DOHH2 (cell line): ENCODE measurements around the gene CNTNAP5.

Experiments used
- H3F3A ChIP-seq: fragments of 200-600 bp; sonication (generic), shearing (Covaris generic); 2 replicates; pipeline ENCODE4 v1.6.0; 2016; ENCODE audit warnings: antibody characterized with exemption, mild to moderate bottlenecking; ENCODE audit not compliant: control insufficient read depth, insufficient read depth
- H3K27ac ChIP-seq: fragments of 200-600 bp; sonication (generic); 2 replicates; pipeline ENCODE4 v1.5.1; 2014; ENCODE audit warnings: low read depth, mild to moderate bottlenecking, low read length, moderate library complexity
- H3K27me3 ChIP-seq: fragments of 200-600 bp; sonication (generic); 2 replicates; pipeline ENCODE4 v1.6.1; 2014; ENCODE audit warnings: mild to moderate bottlenecking, low read length, mixed read lengths; ENCODE audit not compliant: control insufficient read depth
- H3K36me3 ChIP-seq: fragments of 200-600 bp; sonication (generic); 2 replicates; pipeline ENCODE4 v1.6.1; 2014; ENCODE audit warnings: mild to moderate bottlenecking, low read length, moderate library complexity, mixed read lengths; ENCODE audit not compliant: control insufficient read depth
- H3K4me1 ChIP-seq: fragments of 200-600 bp; sonication (generic); 2 replicates; pipeline ENCODE4 v1.6.1; 2014; ENCODE audit warnings: mild to moderate bottlenecking, low read length, mixed read lengths; ENCODE audit not compliant: control insufficient read depth
- H3K4me2 ChIP-seq: fragments of 200-600 bp; sonication (generic); 2 replicates; pipeline ENCODE4 v1.6.0; 2014; ENCODE audit warnings: mild to moderate bottlenecking, low read length, moderate library complexity
- H3K4me3 ChIP-seq: fragments of 200-600 bp; sonication (generic); 2 replicates; pipeline ENCODE4 v1.5.1; 2014; ENCODE audit warnings: mild to moderate bottlenecking, low read length, mixed read lengths
- H3K79me2 ChIP-seq: fragments of 200-600 bp; sonication (generic); 2 replicates; pipeline ENCODE4 v1.6.1; 2014; ENCODE audit warnings: mild to moderate bottlenecking, low read length, mixed read lengths; ENCODE audit not compliant: control insufficient read depth
- H3K9me2 ChIP-seq: fragments of 200-600 bp; sonication (generic); replicated peaks from 2 replicates; pipeline ENCODE4 v1.6.1; 2014; ENCODE audit warnings: mild to moderate bottlenecking, low read length, mixed read lengths; ENCODE audit not compliant: control insufficient read depth
- H3K9me3 ChIP-seq: fragments of 200-600 bp; sonication (generic); 2 replicates; pipeline ENCODE4 v1.6.1; 2014; ENCODE audit warnings: antibody characterized with exemption, low read length, mixed read lengths; ENCODE audit not compliant: control insufficient read depth, insufficient read depth
- H4K20me1 ChIP-seq: fragments of 200-600 bp; sonication (generic); 2 replicates; pipeline ENCODE4 v1.6.0; 2014; ENCODE audit warnings: low read depth, mild to moderate bottlenecking, antibody characterized with exemption, low read length, moderate library complexity; ENCODE audit not compliant: control insufficient read depth, insufficient read depth
- EZH2phosphoT487 ChIP-seq: fragments of 200-600 bp; sonication (generic); IDR thresholded peaks from 2 replicates; pipeline ENCODE4 v1.6.1; 2017; ENCODE audit warnings: borderline replicate concordance, mild to moderate bottlenecking, antibody characterized with exemption, low read length, moderate library complexity, mixed read lengths
- TF ChIP-seq, protein P1 (sequence below): fragments of 200-600 bp; sonication (generic); IDR thresholded peaks from one replicate; pipeline ENCODE4 v1.5.1; 2014; ENCODE audit warnings: antibody characterized with exemption, mild to moderate bottlenecking, low read depth, low read length; ENCODE audit not compliant: poor library complexity, severe bottlenecking

CNTNAP5 gene

DNA sequence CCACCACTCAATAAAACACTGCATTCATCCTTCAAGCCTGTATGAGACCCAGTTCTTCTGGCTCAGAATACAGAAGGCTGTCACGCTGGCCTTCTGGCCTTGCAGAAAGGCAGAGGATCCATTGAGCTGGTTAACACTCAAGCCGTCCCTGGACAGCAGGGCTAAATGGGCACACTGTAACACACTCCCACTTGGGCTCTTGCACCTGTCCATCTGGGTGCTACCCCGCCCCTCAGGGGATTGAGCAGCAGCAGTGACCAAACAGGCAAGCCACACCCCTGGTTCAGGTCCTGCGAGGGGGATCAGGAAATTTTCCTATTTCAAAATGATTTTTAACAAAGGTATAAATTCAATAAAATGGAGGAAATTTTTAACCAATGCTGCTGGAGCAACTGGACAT lies 936.0 kb downstream of the CNTNAP5 start:
- no peak overlapping the region for H3K4me3 ChIP-seq
- no peaks in the 10 kb centered on the region for H3K36me3 ChIP-seq
- H3K4me1 ChIP-seq: no peaks in the 10 kb centered on the region
- no peaks in the 10 kb centered on the region for H3F3A ChIP-seq
- no peaks in the 10 kb centered on the region for H3K79me2 ChIP-seq
- no peaks in the 10 kb centered on the region for H4K20me1 ChIP-seq
- TF ChIP-seq, protein P1, sequence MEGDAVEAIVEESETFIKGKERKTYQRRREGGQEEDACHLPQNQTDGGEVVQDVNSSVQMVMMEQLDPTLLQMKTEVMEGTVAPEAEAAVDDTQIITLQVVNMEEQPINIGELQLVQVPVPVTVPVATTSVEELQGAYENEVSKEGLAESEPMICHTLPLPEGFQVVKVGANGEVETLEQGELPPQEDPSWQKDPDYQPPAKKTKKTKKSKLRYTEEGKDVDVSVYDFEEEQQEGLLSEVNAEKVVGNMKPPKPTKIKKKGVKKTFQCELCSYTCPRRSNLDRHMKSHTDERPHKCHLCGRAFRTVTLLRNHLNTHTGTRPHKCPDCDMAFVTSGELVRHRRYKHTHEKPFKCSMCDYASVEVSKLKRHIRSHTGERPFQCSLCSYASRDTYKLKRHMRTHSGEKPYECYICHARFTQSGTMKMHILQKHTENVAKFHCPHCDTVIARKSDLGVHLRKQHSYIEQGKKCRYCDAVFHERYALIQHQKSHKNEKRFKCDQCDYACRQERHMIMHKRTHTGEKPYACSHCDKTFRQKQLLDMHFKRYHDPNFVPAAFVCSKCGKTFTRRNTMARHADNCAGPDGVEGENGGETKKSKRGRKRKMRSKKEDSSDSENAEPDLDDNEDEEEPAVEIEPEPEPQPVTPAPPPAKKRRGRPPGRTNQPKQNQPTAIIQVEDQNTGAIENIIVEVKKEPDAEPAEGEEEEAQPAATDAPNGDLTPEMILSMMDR: no peak
- no peak for TF ChIP-seq EZH2phosphoT487
- H3K27me3 ChIP-seq: no peaks in the 10 kb centered on the region
- H3K27ac ChIP-seq: no peak overlapping the region
- H3K4me2 ChIP-seq: no peak overlapping the region
- no peaks in the 10 kb centered on the region for H3K9me2 ChIP-seq
- no peaks in the 10 kb centered on the region for H3K9me3 ChIP-seq
